HG03060 (cell line): ENCODE results near the gene PITX1.
"Not testable (repeated sequence)": the region's sequence is repeated elsewhere in the genome, so short reads cannot be mapped to it uniquely, and the experiment has no call there.

ENCODE experiments used
- ATAC-seq: cut with Tn5 transposase; IDR thresholded peaks from one replicate; pipeline ENCODE4 v1.9.1; 2021; ENCODE audit warnings: low read depth, moderate number of reproducible peaks; ENCODE audit not compliant: unreplicated experiment

The PITX1 gene

GRCh38 chr5:135011355-135012032, 22.5 kb downstream of the PITX1 start:
- ATAC-seq, result no peak

- no peak for ATAC-seq
These were observed 23.3 kb downstream of the PITX1 start for GRCh38 chr5:135010502-135011354.

- no peak for ATAC-seq
These were observed 24.1 kb downstream of the PITX1 start for GRCh38 chr5:135009736-135010501.

GRCh38 chr5:135008981-135009735, 24.9 kb downstream of the PITX1 start:
- no peak for ATAC-seq

GRCh38 chr5:135008556-135008955, 25.5 kb downstream of the PITX1 start:
- ATAC-seq, result no peak

- no peak for ATAC-seq
These were observed 26.2 kb downstream of the PITX1 start for GRCh38 chr5:135007749-135008363.

GRCh38 chr5:135007305-135007704, 26.7 kb downstream of the PITX1 start:
- ATAC-seq, result no peak

GRCh38 chr5:135005076-135005475, 29.0 kb downstream of the PITX1 start:
- no peak for ATAC-seq

GRCh38 chr5:135004376-135004775, 29.7 kb downstream of the PITX1 start:
- no peak for ATAC-seq

- not testable (repeated sequence) for ATAC-seq
These were observed 36.0 kb downstream of the PITX1 start for GRCh38 chr5:134998068-134998467.

GRCh38 chr5:134997015-134997414, 37.0 kb downstream of the PITX1 start:
- ATAC-seq, result no peak

GRCh38 chr5:134995850-134996402, 38.1 kb downstream of the PITX1 start:
- no peak for ATAC-seq

GRCh38 chr5:134994560-134995156, 39.4 kb downstream of the PITX1 start:
- ATAC-seq, result no peak

GRCh38 chr5:134993161-134993560, 40.9 kb downstream of the PITX1 start:
- no peak for ATAC-seq

GRCh38 chr5:134992148-134992547, 41.9 kb downstream of the PITX1 start:
- ATAC-seq, result no peak

GRCh38 chr5:134990183-134990582, 43.8 kb downstream of the PITX1 start:
- ATAC-seq, result not testable (repeated sequence)

- no peak for ATAC-seq
These were observed 44.7 kb downstream of the PITX1 start for GRCh38 chr5:134989266-134989830.

GRCh38 chr5:134982230-134982629, 51.8 kb downstream of the PITX1 start:
- ATAC-seq, result no peak

- ATAC-seq, result no peak
These were observed 54.6 kb downstream of the PITX1 start for GRCh38 chr5:134979416-134979815.
